GM19240 (cell line): ENCODE results near the gene CCR7.

Experiments
- DNase-seq: peaks from one replicate; pipeline ENCODE4 v3.0.0; 2011; ENCODE audit warnings: low spot score; ENCODE audit not compliant: insufficient read length

CCR7 gene

DNA sequence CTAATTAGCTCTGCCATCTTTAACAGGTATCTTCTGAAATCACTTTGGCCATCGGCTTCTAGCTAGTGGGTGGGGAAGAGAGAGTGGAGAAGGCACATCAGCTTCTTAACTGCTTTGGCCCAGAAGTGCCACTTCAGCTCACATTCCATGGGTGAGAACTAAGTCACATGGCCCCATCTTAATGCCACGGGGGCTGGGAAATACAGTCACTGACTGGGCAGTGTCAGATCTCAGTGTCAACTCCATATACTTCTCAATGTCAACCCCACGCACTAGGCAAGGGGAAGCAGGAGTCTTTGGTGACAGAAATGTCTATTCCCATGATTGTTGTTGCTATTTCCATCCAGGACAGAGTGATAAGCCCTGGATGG lies 29.4 kb downstream of the CCR7 start:
- no peak for DNase-seq

DNA sequence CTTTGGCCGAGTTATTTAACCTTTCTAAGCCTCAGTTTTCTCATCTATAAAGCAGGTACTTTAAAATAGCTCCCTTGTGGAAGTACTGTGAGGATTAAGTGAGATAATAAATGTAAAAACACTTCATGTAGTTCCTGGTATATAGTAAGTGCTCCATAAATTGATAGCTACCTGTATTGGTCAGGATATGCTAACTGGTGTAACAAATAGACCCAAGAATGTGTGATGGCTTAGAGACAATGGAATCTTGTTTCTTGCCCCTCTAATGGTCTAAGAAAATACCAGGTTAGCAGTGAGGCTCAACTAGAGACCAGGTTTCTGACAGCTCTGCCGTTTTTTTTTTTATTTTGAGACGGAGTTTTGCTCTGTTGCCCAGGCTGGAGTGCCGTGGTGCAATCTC lies 29.8 kb downstream of the CCR7 start:
- no peak for DNase-seq

- DNase-seq = no peak
Observed at GRCh38 chr17:40534371-40535189, 30.7 kb downstream of the CCR7 start.

GRCh38 chr17:40533896-40534295 lies 31.4 kb downstream of the CCR7 start:
- no peak for DNase-seq

DNA sequence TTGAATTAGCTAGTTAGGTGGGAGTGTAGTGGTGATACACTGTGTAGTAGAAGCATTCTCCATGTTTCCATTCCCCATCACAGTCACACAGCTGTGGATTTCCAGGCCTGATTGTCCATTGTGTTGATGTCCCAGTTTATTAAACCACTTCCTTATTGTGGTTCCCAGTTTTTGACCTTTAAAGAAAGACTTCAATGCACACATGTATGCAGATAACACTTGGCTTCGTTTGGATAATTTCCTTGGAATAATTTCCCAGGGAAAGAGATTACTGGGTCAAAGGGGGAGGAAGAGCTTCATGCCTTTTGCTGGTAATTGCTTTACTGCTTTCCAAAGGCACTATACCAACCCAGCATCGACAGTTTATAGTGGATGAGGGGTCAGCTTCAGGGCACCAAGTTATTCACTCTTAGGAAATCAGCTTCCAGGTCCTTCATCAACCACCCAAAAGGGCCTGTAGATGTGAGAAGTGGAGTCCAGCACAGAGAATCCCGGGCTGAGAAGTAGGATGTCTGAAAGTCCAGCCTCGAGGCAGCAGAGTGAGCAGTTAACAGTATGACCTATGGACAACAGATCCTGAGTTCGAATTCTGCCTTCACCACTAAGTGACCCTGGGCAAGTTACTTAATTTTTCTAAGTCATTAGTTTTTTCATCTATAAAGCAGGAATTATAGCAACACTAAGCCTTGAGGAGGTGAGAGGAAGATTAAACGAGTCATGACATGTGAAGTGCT lies 32.6 kb downstream of the CCR7 start:
- DNase-seq = no peak

- no peak for DNase-seq
Observed at GRCh38 chr17:40531051-40531991, 34.0 kb downstream of the CCR7 start.

- DNase-seq = no peak
Observed at GRCh38 chr17:40530531-40530994, 34.7 kb downstream of the CCR7 start.

DNA sequence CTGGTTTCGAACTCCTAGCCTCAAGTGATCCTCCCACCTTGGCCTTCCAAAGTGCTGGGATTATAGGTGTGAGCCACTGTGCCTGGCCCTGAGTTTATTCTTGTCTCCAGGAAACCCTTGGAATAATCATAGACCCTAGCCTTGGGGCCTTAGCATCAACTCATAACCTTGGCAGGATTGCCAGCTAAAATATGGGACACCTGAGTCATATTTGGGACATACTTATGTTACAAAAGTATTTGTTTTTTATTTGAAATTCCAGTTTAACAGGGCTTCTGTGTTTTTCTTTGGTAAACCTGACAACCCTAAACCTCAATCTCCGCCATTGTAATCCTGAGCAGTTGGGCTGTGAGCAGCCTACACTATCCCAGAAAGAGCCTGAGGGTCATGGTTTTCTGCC lies 35.3 kb downstream of the CCR7 start:
- no peak for DNase-seq

GRCh38 chr17:40528692-40529417 lies 36.4 kb downstream of the CCR7 start:
- DNase-seq = no peak

GRCh38 chr17:40526668-40527067 lies 38.6 kb downstream of the CCR7 start:
- DNase-seq = no peak

DNA sequence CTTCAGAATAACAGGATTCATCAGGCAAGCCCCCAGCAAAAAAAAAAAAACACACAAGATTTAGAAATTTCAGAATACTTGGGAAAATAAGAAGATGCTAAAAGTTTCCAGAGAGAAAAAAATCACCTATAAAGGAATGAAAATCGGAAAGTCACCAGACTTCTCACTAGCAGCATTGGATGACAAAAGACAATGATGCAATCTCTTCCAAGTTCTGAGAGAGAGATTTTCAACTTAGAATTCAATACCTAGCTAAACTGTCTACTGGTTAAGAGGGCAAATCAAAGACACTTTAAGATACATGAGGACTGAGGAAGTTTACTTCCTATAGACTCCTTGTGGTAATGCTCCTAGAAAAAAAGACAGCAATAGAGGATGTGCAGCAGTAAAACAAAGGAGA lies 40.0 kb downstream of the CCR7 start:
- no peak for DNase-seq

DNA sequence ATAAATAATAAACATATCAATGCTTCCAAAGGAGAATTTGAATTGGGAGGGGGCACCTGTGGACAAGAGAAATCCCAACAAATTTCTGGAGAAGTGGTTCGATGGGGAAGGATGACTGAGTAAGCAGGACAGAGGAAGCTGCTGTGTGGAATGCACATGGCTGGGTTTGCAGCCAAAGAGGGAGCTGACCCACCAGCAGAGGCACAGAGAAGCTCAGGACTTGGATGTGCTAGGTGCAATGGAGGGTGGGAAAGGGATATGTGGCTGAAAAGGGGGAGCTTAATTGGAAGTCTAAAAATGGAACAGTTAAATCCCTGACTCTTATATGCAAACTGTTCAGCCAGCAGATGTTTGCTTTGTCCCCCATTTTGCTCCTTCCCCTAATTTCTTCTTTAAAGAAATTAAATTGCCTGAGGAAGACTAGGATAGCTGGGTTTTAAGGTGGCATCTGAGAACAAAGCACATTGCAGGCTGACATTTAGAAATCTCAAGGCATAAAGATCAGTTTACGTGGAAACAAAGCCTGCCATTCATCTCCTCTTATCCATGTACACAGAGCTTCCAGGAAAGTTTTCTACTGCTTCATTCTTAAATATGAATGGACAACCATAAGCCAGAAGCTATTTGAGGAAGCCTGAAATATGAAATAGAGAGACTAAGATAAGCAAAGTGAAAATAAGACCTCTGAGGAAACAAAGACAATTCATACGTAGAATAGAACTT lies 40.9 kb downstream of the CCR7 start:
- no peak for DNase-seq

DNA sequence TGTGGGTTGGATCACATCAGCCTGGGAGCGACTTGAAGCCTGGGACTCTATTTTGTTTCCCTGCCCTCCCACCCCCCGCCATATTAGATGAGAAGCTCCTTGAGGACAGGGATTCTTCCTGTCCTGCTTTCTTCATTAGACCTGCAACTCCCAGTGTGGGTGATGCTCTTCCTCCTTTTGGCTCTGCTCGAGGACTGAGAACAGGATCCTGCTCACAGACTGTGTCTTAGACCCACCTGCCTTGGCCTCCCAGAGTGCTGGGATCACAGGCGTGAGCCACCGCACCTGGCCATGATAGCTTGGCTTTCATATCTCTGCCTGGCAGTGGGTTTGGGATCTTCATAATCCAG lies 42.3 kb downstream of the CCR7 start:
- DNase-seq = no peak

DNA sequence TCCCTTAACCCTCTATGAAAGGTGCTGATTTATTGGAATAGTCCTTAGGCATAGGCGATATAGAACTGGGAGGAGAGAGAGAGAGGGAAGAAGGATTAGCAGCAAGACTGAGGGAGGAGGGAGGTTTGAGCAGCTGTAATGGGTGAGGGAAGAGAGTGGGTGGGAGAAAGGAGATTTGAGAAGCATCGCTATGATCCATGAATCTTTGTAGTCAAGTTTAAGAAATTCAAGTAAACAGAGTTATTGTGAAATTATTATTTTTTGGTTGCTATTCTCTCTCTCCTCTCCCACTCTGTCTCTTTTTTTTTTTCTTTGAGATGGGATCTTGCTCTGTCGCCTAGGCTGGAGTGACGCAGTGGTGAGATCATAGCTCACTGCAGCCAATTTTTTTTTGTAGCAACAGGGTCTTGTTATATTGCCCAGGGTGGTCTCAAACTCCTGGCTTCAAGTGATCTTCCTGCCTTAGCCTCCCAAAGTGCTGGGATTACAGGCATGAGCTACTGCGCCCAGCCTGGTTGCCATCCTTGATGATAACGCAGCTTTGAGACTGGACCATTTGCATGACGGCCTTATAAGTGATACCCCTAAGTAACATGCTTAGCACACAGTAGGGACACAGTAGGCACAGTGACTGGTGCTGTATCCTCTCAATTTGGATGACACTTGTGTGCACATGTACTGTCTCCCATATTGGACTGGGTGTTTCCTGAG lies 42.9 kb downstream of the CCR7 start:
- DNase-seq = no peak

DNA sequence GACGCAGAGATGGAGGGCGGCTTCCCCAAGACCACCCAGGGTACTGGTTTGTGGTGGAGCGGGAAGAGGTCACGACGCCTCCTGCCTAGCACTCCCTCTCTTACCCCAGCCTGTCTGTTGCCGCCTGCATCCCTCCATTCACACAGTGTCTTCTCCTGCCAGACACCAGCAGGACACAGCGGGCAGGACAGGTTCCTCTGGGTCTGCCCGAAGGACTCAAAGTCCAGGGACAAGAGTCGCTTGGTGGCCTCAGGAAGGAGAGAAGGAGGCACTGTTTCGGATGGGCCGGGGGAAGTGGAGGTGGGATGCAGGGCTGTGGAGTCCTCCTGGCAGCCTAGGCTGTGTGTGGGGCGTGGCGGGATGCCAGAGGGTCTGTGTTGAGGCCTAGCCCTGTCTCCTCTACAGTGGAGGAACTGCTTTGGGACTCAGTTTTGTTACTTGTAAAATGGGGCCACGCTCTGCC lies 44.2 kb downstream of the CCR7 start:
- DNase-seq = no peak

DNA sequence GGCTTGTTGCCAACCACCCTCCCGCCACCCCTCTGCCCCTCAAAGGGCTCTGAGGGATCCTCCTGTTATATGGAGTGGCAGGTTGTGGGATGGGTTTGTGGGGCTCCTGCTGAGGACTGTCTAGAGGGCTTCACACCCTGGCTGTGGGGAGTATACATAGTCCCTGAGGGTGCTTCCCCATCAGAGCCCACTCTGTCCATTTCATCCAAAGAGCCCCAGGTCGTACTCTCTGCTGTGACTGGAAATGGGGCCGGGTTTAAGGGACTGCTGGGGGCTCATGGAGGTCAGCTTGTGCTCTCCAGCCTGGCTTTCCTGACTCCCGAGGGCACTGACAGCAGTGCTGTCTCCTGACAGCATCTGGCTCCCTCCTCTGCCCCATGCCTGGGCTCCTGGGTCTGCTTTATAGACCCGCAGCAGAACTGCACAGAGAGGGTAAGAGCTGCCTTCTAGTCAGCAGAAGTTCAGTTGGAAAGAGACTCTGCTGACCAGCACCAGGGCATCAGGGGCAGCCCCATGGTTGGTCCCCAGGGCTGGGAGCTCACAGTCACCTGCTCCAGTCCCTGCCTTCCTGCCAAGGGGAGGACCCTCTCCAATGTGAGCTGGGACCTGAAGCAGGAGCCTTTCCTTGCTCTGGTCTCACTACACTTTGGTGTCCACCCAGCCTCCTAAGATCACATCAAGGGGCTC lies 46.0 kb downstream of the CCR7 start:
- DNase-seq = no peak

DNA sequence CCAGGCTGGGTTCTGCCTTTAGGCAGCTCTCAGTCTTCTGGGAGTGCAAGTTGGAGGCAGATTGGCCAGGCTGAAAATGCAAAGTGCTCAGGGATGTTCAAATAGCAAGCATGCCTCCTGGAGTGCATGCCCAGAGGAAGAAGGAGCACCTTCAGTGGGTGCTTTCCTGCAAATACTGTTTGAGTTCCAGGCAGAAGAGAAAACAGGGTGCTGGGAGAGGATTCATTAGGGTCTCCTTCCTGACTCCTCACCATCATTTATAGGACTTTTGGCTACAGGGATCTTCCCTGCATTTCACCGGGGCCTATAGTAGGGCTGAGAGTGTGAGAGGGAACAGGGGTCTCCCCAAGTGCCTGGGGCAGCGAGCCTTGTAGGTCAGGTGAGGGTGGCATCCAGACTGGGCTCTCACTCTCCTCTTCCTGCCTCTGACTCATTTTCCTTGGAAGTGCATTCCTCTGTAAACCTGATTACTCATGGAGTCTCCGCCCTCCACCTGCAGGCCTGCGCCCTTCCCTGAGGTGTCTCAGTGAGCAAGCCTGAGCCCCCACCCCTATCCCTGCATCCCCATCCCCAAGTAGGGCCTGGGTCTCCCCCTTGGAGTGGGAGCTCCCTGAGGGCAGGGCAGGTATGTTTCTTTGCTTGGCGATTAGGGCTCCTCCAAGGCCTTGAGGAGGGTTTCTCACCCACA lies 46.7 kb downstream of the CCR7 start:
- no peak for DNase-seq

- no peak for DNase-seq
Observed at GRCh38 chr17:40517981-40518380, 47.3 kb downstream of the CCR7 start.

DNA sequence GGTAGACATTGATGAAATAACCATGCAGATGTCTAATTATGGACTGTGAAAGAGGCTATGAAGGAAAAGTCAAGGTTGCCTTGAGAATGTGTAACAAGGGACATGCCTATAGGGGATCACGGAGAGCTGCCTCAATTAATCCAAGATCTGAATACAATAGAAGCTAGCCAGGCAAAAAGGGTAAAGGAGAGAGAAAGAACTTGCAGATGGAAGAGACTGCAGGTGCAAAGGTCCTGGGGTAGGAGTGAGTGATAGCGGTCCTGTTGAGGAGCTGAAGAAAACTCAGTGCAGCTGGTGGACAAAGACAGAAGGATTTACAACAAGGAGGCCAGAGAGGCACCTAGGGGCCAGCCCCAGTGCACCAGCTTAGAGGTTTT lies 48.0 kb downstream of the CCR7 start:
- no peak for DNase-seq
